HG02970 (cell line): Measurements from ENCODE around the gene FLT1.

Source experiments
- ATAC-seq: cut with Tn5 transposase; IDR thresholded peaks from one replicate; pipeline ENCODE4 v1.9.1; 2021; ENCODE audit warnings: mild to moderate bottlenecking, moderate library complexity, moderate number of reproducible peaks; ENCODE audit not compliant: unreplicated experiment, low FRiP score

The FLT1 gene

GRCh38 chr13:28466151-28466550, 28.8 kb downstream of the FLT1 start:
- ATAC-seq: no peak

DNA sequence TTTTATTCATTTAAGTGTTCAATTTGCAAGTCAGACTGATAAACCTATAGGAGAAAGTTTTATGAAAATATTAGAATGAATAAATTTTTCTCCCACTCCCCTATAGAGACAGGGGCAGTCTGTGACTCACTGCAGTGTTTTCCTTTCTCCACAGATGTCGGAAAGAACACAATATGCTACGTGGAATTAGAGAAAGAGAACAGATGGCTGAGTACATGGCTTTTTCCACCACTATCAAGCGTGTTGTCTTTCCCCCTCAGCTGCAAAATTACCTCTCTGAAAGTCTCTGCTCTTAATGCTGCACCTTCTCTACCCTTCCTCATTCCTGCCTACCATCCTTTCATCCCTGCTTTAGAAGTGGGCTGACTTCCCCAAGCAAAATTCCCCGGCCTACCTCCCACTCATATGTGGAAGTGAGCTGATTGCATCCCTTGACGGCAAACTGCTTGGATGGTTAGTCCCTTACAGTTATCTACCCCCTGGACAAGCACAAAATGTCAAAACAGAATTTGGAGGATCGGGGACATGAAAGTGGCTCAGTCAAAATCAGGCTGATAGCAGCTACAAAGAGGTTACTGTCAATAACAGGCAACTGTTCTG, 30.0 kb downstream of the FLT1 start:
- no peak for ATAC-seq

- ATAC-seq: no peak
These were observed 31.4 kb downstream of the FLT1 start for GRCh38 chr13:28463481-28463880.

DNA sequence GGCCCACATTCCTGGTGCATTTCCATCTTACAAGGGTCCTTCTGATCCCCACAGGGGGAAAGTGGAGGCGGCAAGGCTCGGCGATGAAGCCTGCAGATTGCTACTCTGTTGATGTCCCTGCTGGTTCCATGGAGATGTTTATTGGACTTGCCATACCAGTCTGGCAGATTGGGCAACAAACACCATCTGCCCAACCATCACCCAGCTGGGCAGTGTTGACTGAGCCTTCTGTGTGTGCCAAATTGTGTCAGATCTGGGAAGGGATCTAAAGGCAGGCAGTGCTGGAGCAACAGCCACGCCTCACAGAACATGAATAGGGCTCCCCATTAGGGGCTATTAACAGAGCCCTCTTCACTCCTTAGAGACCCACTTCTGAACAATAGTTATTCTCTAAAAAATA, 35.0 kb downstream of the FLT1 start:
- no peak for ATAC-seq

DNA sequence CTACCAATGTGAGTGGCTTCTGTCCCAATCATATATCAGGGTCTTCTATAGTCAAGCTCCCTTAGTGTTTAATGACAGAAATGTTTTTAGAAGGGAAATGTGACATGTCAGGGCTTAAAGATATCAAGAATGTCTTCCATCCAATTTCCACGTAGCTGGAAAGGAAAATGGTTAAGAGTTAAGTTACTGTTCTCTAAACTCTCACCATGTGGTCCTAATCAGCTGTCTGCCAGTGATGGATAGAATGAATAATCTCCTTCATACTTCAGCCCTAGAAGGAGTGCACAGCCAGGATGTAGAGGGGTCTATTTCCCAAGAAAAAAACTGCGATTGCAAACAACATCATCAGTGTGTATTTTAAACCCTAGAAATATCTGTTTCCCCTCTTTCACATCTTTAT, 36.3 kb downstream of the FLT1 start:
- ATAC-seq: no peak

DNA sequence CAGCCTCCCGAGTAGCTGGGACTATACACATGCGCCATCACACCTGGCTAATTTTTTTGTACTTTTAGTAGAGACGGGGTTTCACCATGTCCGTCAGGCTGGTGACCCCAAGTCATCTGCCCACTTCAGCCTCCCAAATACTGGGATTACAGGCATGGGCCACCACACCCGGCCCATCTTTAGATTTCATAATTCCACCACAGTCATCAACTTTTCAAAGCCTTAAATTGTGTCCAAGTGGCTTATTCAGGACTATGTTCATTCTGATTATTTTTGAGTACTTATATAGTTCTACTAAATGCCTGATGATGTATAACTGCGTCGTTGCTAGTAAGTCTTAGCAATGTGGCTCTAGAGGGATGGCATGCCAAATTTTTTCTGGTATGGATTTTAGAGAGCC, 36.9 kb downstream of the FLT1 start:
- ATAC-seq: no peak

- no peak for ATAC-seq
These were observed 37.4 kb downstream of the FLT1 start for GRCh38 chr13:28457521-28457920.

DNA sequence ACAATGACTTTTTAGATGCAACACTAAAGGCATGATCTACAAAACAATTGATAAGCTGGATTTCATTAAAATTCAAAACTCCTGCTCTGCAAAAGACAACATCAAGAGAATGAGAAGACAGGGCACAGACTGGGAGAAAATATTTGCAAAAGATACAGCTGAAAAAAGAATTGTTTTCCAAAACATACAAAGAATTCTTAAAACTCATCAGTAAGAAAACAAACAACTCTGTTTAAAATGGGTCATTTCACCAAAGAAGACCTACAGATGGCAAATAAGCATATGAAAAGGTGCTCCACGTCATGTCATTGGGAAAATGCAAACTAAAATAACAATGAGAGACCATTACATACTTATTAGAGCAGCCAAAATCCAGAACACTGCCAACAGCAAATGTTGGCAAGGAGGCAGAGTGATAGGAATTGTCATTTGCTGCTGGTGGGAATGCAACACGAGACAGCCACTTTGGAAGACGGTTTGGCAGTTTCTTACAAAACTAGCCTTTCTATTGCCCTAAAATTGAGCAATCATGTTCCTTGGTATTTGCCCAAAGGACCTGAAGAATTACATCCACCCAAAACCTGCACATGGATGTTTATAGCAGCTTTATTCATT, 39.2 kb downstream of the FLT1 start:
- no peak for ATAC-seq

GRCh38 chr13:28452755-28453154, 42.2 kb downstream of the FLT1 start:
- ATAC-seq: no peak

DNA sequence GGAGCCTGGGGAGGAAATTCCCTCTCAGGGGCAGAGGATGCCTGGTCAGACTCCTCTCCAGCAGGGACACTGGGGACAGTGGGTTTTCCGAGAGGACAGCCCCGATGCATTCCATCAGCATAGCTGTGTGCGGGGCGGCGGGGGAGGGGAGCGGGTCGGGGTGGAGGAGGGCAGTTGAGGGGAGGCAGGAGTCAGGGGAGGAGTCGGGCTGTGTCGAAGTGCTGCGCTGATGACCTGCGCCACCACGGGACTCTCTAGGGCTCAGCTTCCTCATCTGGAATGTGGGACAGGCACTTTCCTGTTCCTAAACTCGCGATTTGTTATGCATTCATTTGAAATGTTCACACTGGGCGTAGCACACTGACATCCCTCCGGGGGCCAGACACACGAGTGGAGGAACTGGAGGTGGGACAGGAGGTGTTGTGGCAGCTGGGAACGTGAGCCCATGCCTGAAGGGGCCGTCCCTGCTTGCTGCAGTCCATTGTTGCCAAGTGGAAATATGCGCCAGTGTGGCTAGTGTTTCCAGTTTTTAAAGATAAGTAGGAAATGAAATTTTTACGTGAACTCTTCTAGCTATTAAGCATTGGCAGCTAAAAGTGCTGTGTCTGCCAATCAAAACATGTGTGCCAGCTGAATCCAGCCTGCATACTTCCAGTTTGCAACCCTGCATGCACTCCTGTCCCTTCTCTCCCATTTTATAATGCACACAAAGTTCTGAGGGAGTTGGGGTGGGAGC, 43.3 kb downstream of the FLT1 start:
- ATAC-seq: no peak

- no peak for ATAC-seq
These were observed 44.8 kb downstream of the FLT1 start for GRCh38 chr13:28449826-28450773.

DNA sequence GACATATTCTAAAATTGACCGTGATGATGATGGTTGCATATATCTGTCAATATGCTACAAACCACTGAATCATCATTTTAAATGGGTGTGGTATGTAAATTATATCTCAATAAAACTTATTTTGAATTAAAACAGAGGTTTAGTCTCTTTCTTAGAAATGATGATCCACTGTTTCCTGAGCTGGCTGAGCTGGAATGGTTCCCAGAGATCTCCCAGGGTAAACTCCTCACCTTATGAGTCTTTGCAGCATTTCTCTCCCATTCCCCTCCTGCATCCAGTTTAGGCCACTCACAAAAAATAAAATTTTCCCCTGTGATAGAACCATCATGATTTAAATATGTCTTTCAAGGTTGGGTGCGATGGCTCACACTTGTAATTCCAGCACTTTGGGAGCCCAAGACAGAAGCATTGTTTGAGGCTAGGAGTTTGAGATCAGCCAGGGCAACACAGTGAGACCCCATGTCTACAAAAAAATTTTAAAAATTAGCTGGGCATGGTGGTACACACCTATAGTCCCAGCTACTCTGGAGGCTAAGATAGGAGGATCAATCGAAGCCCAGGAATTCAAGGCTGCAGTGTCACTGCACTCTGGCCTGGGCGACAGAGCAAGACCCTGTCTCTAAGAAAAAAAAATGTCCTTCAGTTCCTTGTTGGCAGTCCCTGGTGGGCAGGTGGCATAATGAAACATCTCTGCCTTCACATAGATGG, 46.1 kb downstream of the FLT1 start:
- ATAC-seq: no peak

GRCh38 chr13:28447989-28448388, 46.9 kb downstream of the FLT1 start:
- no peak for ATAC-seq

DNA sequence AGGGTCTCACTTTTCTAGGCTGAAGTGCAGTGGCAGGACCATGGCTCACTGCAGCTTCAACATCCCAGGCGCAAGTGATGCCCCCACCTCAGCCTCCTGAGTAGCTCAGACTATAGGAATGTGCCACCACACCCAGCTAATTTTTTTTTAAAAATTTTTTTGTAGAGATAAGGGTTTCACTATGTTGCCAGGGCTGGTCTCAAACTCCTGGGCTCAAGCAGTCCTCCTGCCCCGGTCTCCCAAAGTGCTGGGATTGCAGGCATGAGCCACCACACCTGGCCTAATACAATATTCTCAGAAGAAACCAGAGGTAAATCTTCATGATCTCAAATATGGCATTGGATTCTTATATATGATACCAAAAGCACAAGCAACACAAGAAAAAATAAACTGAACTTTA, 47.7 kb downstream of the FLT1 start:
- ATAC-seq: no peak

GRCh38 chr13:28442839-28443238, 52.1 kb downstream of the FLT1 start:
- ATAC-seq: no peak

- ATAC-seq: no peak
These were observed 53.4 kb downstream of the FLT1 start for GRCh38 chr13:28441529-28441928.

- ATAC-seq: no peak
These were observed 54.0 kb downstream of the FLT1 start for GRCh38 chr13:28440774-28441504.

DNA sequence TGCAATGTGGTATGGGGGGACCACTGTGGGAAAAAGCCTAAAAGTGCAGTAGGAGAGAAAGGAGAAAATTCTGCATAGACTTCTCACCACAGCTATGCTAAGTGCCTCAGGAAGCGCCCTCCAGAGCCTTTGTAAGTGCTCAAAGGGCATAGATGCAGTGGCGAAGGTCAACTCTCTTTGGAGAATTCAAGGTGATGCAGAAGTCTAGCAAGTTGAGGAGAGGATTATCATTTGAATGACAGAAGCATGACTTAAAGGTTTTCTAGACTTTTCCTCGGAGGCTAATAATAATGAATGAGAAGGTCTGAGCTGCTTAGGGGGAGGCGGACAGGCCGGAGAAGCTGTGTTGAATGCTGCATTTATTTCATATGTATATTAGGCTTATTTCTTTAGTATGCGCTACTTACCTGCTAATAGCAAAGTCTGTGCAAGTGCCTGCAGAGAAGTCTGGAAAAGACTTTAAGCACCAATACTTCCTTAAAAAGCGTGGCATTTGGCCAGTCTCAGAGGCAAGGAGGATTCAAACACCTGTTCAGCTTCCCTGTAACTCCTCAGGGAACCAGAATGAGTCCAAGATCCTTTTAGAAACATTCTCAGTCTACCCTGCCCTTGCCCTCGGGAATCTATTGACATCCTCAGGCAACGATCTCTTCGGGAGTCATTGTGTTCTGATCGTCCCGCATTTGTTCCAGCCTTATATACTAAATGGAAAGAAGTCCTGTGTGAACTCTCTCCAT, 56.2 kb downstream of the FLT1 start:
- no peak for ATAC-seq

DNA sequence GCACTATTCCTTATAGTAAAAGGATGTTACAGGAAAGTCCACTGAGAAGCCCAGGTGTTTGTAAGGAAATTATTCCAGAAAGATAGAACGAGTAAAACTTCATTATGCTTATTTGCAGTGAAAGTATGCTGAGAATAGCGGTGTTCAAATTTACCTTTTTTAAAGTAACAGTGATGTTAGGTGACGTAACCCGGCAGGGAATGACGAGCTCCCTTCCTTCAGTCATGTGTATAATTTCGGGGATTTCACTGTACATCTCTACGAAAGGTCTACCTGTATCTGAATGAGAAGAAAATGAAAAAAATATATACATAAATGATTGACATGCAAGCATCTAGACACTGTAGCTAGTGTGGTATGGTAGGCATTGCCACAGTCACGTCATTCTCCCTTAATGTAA, 56.9 kb downstream of the FLT1 start:
- ATAC-seq: no peak
